GM19240 (cell line): ENCODE measurements around the gene SCUBE1.
"Not testable (repeated sequence)": the region's sequence is repeated elsewhere in the genome, so short reads cannot be mapped to it uniquely, and the experiment has no call there.

Experiments used
- DNase-seq: peaks from one replicate; pipeline ENCODE4 v3.0.0; 2011; ENCODE audit warnings: low spot score; ENCODE audit not compliant: insufficient read length

The SCUBE1 gene

DNA sequence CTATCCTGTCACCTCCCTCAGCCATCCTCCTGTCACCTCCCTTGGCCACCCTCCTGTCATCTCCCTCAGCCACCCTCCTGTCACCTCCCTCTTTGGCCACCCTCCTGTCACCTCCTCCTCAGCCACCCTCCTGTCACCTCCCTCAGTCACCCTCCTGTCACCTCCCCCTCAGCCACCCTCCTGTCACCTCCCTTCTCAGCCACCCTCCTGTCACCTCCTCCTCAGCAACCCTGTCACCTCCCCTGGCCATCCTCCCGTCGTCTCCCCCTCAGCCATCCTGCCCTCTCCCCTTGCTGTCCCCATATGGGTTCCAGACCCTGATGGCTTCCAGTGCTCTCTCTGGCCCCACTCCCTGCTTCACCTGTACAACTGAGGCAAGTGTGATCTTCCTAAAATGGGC lies 61.8 kb downstream of the SCUBE1 start:
- DNase-seq, result no peak

DNA sequence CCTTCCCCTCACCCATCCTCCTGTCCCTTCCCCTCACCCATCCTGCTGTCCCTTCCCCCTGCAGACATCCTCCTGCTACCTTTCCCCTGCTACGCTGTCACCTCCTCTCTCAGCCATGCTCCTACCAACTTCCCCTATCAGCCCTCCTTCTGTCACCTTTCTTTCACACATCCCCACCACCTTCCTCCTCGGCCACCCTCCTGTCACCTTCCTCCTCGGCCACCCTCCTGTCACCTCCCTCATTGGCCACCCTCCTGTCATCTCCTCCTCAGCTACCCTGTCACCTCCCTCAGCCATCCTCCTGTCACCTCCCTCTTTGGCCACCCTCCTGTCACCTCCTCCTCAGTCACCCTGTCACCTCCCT lies 62.7 kb downstream of the SCUBE1 start:
- DNase-seq, result not testable (repeated sequence)

DNA sequence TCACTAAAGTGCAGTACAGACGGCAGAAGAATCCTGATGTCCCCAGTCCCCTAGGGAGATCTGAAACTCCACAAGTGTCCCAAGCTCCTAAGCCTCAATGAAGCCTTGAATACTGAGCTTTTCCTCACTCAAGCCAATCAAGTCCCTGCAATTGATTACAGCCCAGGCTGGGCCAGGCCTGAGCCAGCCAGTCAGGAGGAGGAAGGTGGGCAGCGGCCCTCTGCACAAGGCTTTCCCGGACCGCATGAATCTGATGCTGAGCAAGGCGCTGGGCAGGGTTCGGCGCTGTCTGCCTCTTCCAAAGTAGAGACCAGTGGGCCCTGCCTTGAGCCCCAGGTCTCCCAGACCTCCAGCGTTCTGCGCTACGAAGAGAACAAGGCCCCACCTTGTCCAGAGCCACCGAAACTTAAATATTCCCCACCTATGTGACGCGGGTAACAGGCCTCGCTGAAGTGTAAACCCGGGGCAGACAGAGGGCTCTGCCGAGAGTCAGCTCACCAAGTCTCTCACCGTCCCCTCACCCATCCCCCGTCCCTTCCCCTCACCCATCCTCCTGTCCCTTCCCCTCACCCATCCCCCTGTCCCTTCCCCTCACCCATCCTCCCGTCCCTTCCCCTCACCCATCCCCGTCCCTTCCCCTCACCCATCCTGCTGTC lies 63.2 kb downstream of the SCUBE1 start:
- DNase-seq, result no peak

DNA sequence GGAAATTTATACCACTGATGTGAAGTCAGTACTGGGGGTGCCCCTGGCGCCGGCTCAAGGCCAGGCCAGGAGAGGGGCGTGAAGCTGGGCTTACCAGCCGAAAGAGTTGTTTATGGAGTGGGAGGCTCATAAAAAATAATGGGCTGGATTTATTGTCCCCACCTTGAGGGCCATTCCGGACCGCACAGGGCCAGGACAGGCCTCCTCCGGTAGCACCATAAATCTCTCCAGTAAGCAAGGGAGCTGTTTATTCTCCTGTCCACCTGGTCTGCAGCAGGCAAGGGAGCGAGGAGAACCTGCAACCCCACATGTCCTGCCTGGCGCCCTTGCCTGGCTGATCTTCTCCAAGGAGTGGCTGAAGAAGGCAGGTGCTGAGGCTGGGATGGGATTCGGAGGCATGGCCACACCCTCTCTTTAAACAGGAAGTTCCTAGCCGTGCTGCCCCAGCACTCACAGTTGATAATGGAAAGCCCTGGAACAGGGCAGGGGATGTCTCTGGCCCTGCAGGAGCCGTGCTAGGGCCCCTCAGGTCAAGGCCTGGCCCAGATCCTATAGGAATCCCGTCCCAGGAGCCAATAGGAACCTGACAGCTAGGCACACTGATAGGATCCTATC lies 65.1 kb downstream of the SCUBE1 start:
- DNase-seq, result no peak

DNA sequence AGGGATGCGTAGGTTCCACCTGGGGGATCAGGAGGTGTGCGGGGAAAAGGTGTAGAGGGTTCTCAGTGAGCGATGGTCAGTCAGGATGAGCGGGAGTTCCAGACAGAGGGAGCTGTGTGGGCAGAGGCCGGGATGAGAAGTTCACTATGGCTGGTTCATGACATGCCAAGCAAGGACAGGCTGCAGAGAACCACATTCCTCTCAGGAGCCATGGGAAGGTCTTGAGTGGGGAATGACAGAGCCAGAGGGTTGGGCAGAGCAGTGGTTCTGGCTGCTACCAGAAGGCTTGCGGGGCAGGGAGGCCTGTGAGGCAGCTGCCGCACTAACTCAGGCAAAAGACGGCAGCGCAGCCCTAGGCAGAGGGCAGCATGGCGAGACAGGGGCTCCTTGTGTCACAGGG lies 66.1 kb downstream of the SCUBE1 start:
- DNase-seq, result no peak

DNA sequence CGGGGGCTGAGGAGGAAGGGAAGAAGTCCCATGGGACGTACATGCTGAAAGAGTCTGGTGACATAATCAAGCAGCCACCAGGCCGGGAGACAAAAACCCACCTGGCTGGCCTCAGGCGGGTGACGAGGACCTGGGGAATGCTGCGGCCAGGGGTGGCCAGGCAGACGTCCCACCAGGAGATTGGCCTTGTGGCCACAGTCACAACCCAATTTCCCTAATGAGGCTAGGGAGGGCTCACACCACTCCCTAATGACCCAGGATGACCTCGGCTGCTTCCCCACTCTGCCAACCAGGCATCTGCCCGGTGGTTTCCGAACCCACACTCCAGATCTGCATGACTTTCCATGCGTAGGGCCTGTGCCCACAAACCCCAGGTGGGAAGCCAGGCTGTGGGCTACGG lies 66.9 kb downstream of the SCUBE1 start:
- no peak for DNase-seq

DNA sequence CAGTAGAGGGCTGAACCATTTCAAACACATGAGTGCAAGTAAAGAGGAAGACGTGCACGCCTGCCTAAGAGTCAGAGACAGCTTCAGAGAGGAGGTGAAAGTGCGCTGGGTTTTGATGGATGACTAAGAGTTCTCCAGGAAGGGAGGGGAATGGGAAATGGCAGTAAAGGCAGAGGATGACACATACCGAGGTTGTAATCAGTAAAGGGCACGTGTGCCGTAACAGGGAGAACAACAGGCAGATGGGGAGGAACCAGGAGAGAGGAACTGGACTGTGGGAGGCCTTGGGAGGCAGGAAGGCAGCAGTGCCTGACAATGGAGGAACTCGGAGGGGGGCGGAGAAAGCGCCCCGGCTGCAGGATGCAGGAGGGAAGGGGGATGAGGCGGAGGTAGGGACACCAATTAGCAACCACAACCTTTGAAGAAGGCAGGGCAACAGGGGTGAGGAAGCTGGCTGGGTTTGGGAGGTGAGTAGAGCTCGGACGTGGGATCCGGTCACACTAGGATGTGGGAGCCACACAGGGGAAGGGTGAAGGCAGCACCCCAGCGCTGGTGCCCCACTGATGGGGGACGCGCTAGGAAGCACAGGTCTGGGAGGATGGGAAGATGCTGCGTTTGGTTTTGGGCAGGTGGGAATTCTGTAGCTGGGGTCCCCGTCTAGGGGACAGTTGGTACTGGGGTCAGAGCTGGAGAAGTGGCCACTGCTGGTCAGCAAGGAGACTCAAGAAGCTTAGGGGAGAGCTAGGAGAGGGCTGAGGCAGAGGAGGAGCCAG lies 67.4 kb downstream of the SCUBE1 start:
- DNase-seq, result no peak

DNA sequence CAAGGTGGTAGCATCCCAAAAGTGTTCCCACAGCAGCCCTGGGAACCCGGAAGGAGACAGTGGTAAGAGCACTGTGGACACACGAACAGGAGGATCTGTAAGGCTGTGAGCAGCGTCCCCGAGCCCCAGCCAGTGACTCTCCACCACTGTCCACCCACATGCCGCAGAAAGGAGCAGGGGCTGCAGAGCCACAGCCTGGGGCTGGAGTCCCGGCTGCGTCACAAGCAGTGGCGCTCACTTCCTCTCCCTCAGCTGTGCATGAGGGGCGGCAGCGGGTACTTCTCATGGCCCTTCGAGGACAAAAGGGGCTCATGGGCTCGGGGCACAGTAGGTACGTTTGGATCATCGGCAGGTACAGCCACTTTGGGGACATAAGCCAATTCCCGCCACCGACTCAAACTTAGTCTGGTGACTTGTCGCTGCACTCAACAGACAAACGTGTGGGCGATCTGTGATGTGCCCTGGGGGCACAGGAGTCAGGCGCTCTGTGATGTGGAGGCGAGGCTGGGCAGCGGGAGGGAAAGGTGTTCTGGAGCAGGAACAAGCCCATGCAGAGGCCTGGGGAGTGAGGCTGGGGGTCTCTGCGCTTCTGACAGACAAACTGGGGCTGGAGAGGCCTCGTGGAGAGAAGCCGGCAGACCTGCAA lies 68.5 kb downstream of the SCUBE1 start:
- no peak for DNase-seq

DNA sequence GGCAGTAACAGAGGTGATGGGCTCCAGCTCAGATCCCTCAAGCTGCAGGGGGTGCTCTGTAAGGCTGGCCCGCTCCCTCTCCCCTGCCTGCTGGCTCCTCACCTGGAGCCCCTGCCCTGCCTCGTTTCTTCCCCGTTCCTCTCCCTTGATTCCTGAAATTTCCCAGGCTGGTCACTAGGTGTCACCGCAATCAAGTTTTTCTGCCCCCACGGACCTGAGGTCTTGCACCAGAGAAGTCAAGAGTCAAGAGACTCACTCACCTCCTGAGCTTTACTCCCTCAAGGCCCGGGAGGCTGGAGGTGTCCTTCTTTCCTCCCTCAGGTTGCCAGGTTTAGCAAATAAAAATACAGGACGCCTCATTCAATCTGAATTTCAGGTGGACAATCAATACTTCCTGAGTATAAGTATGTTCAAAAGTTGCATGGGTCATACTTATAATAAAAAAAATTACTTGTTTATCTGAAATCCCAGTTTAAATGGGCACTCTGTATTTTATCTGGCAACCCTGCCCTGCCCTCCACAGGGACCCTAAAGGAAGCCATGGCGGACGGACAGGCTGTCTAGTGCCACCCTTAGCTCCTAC lies 69.2 kb downstream of the SCUBE1 start:
- peak; percentile 80 for DNase-seq

DNA sequence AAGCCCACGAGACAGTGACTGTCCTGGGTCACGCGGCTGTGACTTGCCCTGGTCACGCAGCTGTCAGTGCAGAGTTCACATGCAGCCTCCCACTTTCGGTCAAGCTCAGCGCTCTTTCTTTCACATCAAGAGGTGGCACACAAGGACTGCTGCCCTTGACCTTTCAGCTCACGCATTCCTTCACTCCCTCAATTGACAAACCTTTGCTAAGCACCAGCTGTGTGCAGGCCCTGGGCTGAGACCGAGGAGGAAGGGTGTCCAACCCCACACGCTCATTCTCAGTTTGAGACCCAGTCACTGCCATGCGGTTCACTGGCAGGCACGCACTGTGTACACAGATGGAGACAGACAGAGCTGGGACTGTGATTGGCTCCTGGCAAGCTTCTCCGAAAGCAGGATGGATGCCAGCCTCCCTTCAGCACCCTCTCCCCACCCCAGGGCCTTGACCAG lies 70.3 kb downstream of the SCUBE1 start:
- DNase-seq, result no peak

DNA sequence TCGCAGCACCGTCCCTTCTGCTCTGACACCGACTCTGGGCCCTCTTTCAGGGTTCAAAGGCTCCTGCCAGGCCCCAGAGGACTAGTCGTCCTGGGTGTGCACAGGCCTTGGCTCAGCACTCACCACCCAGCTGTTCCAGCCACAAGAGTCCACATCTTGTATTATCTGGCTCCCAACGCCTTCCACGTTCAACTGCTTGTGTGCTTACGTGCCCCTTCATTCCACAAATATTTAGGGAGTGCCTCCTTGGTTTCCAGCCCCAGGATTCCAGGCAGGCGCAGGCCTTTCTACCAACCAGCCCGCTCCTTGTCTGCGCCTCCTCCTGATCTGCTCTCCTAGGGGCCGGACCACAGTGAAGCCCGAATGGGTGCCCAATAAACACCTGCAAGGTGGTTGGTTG lies 70.9 kb downstream of the SCUBE1 start:
- no peak for DNase-seq

DNA sequence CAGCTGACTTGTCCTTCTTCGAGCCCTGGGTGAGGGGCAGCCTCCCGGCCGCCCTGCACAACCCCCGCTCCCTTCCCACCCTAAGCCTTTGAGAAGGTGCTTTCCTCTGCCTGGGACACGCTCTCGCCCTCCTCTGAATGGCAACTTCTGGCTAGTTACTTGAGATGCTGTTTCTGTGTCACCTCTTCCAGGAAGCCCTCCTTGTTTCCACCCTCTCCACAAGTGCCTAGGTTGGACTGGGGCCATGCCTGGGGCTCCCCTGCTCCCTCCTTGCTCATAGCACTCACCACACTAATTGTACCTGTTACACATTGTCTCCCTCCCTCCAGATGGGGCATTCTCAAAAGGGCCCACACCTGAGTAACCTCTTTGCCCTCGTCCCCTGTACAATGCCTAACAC lies 72.2 kb downstream of the SCUBE1 start:
- DNase-seq, result no peak

DNA sequence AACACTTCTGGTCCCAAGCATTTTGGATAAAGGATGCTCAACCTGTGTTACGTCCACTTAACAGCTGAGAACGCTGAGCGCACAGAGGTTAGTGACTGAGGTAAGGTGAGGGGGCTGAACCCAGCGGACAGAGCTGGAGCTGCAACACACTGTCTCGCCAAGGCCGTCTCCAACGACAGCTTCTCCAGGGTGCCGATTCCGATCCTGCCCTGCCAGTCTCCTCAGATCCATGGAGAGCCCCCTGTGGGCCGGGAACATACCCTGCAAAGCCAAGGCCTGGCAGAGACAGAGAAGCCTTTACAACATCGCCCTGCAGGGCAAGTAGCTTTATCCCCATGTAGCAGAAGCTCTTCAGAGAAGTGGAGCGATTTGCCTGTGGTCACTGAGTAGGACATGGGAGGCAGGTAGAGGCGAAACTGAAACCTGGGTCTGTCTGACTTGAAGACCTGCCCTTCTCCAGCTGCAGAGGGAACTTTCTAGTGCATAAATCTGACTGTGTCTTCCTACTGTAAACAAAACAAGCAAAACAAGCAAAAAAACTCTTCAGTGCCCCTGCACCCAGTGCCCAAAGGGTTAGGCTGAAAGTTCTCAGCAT lies 72.8 kb downstream of the SCUBE1 start:
- DNase-seq, result peak; percentile 33

DNA sequence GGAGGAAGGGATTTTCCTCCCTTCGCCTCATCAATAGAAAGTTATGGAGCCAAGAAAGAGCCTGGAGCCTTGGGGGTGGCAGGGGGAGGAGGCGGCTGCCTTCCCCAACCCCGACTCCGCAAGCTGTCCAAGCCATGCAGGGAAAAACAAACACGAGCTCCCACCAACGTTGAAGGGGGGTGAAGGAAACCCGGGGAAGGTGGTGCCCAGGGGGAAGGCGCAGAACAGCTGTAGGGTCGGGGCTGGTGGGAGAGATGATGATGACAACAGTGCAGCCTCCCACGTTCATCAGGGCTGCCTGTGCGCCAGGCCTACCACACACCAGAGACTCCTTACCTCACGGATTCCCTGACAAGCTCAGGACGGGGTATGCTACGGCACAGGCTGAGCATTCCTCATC lies 73.5 kb downstream of the SCUBE1 start:
- DNase-seq, result no peak

DNA sequence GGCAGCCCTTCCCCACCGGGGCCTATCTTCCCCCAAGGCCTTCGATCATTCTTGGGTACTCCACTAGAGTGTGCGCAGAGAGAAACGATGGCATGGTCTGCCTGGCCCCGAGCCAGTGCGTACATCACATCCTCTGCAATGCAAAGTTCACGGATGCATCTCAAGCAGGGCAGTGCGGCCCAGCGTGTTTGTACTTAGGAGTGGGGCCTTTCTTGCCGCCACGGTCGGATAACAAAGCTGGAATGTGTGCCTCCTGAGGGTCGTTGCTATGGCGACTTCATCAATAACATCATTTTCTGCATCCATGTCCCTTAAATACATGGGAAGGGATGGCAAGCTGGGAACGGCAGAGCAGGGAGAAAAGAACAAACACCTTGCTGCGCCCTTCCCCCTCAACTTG lies 73.9 kb downstream of the SCUBE1 start:
- no peak for DNase-seq

DNA sequence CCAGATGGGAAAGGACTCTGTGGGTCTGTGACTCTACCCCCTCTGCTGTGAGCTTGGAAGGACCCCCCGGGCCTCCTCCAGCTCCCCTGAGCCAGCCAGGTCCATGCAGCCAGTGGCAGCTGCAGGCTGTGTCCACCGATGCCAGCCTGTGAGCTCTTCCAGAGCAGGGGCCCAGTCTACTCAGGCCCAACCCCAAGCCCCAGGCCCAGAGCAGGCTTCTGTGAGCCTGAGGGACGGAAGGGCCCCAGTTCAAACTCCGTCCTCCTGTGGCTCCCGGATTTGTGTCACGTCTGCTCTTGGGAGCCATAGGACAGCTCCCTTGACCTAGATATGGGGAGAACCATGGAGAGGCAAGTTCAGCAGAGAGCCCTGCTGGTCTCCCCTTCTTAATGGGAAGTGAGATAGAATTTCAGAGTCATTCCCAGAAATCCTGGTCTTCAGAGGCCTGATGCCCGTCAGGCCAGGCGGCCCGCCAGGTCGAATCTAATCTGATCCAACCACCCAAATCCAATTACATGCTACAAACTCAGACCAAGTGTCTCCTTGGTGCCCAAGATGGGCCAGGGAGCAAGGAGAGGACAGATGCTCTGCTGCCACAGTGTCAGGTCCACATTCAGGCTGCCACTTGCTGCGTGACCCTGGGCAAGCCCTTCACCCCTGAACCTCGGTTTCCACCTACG lies 75.1 kb downstream of the SCUBE1 start:
- DNase-seq, result no peak

DNA sequence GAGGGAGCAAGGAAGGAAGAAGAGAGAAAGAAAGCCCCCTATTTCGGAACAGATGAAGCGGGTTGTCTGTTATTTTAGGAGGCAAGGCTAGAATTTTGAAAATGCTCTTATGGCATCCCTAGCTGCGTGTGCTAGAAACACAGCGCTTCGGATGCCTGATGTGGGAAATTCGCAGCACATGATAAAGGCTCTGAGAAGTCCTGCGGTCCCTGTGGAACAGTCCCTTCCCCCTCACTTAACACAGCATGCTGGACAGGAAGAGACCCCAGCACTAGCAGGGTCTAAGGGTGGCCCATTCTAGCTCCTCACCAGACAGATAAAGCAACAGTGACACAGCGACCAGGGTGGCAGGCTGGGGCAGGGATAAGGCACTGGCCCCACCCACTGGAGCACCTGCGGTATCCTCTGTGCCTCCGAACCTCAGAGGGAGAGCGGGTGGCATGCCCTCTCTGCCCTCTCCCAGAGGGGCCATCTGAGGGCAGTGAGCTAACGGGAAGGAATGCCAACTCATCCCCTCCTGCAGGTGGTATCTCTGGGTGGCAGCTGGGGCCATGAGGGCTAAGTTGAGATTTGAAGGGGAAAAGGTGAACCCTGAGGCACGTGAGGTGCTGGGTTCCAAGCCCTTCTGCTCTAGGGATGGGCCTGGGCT lies 75.7 kb downstream of the SCUBE1 start:
- no peak for DNase-seq

DNA sequence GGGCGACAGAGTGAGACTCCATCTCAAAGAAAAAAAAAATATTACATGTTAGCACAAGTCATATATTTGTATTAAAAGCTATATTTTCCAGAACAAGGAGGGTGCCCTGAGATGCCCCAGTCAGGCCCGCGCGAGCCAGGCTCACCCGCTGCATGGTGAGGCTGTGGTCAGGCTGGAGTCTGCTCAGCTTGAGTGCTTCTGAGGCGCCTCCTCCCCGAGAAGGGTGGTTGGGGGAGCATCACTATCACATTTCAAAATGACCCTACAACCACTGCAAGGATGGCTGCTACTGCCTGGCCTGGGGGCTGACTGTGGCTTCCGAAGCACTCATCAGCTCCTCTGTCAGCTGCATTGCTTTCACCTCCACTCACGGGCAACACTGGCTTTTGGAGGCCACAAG lies 77.1 kb downstream of the SCUBE1 start:
- no peak for DNase-seq

DNA sequence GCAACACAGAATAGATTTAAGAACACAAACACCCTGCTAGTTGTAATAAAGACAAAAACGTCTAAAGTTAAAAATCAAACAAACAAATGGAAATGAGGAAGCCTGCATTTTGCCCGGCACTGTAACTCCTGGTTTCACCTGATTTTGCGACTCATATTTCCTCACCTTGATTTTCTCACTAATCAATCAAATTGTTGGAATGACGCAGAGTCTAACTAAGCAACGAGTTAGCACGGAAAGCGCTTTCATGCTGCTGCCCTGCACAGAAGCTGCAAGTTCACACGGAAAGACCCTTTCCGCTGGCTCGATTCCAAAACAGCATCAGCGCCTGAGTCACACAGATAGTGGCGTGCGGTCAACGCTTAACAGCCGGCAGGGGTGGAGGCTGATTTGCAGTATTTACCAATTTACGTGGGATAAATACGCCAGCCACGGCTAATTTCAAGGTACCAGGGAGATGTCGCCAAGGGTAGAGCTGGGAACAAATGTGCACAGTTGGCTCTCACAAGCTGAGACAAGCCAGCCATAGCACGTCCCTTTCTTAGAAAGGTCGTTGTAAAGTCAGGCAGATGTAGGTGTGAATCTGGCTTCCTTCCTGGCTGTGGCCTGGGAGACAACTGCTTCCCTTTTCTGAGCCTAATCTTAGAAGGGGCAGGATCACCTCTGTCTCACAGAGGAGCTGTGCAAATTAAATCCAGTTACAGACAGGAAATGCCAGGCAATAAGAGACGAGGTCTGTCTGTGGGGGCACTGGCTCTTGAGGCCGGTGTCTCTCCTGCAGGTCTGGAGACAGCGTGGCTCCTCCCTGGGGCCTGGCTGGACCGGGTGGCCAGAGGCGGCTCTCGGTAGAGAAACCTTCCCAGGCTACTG lies 79.3 kb downstream of the SCUBE1 start:
- DNase-seq, result peak; percentile 82
